Fibroblast of the aortic adventitia (primary cell): ENCODE results near the gene OR6K6. TPM values are rescaled to one million over a fixed set of nuclear protein-coding genes. Genes with fewer than 3 reads are reported as not detected.

Source experiments
- DNase-seq: peaks from one replicate; pipeline ENCODE4 v3.0.0-alpha.2; 2010; ENCODE audit warnings: low read depth
- H3K4me3 ChIP-seq: 2 replicates; pipeline ENCODE4 v1.5.1; 2011; ENCODE audit warnings: low read depth, mild to moderate bottlenecking, control low read depth, low read length, moderate library complexity
- total RNA-seq: library from RNA; depleted of rRNA; stranded (reverse); fragments of >200 nt; gene quantifications from 2 replicates; pipeline ENCODE4 v1.2.3, GENCODE V29; 2012; ENCODE audit warnings: low replicate concordance
- TF ChIP-seq, protein P1 (sequence below): IDR thresholded peaks from 2 replicates; pipeline ENCODE4 v1.5.1; 2011; ENCODE audit warnings: mild to moderate bottlenecking, low read length, control low read depth, inconsistent platforms; ENCODE audit not compliant: insufficient read depth

Gene OR6K6
- total RNA-seq, 1 donor = not detected

DNA sequence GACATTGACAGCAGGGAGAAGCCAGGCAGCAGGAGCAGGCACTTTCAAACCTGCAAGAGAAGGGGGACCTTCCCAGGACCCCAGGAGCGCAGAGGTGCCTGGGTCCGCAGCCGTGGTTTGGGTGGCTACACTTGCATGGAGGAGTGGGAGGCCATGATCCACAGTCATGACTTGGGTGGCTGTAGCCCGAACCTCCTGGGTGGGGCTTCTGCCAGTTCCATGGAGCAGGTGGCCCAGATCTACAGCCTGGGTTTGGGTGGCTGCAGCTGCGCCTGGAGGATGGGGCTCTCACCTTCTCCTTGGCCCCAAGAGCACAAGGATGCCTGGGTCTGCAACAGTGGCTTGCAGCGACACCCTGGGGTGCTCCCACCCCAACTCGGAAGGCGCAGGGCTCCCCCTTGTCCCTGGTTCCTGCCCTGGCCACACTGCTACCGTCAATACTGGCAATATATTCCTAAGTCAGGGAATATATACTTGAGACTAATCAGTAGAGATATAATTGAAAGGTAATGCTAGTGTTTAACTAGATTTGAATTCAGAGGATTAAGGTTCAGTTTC is 2.3 kb upstream of the OR6K6 start:
- DNase-seq = no peak
- TF ChIP-seq, protein P1, sequence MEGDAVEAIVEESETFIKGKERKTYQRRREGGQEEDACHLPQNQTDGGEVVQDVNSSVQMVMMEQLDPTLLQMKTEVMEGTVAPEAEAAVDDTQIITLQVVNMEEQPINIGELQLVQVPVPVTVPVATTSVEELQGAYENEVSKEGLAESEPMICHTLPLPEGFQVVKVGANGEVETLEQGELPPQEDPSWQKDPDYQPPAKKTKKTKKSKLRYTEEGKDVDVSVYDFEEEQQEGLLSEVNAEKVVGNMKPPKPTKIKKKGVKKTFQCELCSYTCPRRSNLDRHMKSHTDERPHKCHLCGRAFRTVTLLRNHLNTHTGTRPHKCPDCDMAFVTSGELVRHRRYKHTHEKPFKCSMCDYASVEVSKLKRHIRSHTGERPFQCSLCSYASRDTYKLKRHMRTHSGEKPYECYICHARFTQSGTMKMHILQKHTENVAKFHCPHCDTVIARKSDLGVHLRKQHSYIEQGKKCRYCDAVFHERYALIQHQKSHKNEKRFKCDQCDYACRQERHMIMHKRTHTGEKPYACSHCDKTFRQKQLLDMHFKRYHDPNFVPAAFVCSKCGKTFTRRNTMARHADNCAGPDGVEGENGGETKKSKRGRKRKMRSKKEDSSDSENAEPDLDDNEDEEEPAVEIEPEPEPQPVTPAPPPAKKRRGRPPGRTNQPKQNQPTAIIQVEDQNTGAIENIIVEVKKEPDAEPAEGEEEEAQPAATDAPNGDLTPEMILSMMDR = no peak

DNA sequence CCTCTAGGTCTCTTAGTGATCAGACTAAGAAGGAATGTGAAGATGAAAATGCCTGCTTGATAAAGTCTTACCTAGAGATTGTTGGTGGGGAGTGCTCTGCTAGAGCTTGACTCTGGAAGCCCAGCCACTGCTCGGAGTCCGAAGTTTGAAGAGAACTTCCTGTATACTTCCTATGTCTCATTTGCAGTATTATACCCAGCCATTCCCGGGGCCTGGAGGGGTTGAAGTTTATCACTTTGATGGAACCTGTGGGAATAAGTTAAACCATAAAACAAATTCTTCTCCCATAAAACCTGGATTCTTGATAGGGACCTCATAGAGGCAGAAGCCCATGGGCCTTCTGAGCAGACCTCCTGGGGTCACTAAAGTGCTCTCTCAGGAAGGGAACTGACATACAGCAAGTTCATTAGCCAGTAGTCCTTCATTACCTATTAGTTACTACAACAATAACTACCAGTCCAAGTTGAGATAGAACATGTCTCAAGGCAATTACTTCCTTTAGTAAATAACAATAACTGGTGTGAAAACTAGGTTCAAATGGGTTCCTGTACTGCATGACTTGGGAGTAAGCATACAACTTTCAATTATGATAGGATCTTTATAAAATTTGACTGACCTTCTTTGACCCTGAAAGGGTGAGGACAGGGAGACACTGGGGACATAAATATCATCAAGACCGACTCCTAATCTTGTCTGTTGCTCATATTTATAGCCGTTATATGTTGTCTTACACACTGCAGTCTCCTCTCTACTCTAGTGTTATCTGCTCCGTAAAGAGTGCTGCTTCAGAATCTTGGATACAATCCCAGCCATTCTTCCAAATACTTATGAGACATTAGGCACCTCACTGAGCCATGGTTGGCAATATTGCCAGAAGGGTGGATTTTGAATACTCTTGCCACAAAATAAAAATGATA is 17.7 kb downstream of the OR6K6 start, which contains the start of gene OR6N1:
Gene OR6N1, minus strand, starts transcription at position 246 of the 917 bp plus-strand sequence. CDS start 5,513 bp downstream, outside the sequence.
- TF ChIP-seq, protein P1 = no peak
- no peak within 1 kb of the TSS for H3K4me3 ChIP-seq
- no peak for DNase-seq

More for the DNA sequence above, 2.3 kb upstream of the OR6K6 start:
- no peak overlapping the region for H3K4me3 ChIP-seq

DNA sequence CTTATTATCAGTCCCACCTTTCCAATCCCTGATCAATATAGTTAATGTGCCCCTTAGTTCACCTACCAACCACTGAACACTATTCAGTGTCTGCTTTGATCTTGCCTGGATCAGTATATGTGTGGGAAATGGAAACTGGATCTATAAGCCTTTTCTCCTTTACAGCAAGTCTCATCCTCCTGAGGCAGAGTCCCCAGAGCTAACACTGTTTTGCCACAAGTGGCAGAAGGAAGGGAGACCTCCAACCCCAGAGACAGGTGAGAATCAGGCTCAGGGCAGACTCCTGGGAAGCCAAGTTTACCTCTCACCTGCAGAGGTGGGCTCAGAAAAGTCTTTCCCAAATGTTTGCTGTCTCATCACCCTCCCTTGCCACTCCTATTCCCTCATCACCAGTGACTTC is 26.6 kb downstream of the OR6K6 start, which contains the start of gene OR6N2:
Gene OR6N2, minus strand, starts transcription at position 101 of the 400 bp plus-strand sequence. CDS start 3,569 bp downstream, outside the sequence.
- DNase-seq = no peak
- no peak within 1 kb of the TSS for H3K4me3 ChIP-seq
- TF ChIP-seq, protein P1 = no peak

DNA sequence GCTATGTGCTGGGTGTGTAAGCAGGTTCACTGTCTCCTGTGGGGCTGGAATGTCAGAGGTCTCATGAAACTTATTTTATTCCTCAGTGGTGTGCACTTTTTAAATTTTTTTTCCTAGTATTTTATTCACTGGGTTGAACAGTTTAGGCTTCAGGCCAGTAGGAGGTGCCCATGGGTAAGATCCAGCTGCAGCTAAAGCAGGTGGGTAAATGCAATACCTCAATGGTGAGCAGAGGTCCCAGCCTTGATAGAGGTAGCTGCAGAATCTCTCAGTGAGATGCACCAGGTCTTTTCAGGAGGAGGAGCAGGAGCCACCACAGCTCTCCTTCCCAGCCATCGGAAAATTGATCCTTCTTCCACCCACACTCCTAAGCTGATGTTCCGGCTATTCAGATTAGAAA is 39.1 kb downstream of the OR6K6 start:
- no peak for DNase-seq
- TF ChIP-seq, protein P1 = peak; percentile 10
- H3K4me3 ChIP-seq = no peak overlapping the region

- TF ChIP-seq, protein P1 = no peak
- no peak overlapping the region for H3K4me3 ChIP-seq
- DNase-seq = no peak
These were observed 39.7 kb downstream of the OR6K6 start for GRCh38 chr1:158794247-158794646.

GRCh38 chr1:158798531-158798930 is 44.0 kb downstream of the OR6K6 start:
- H3K4me3 ChIP-seq = no peak overlapping the region
- DNase-seq = peak; percentile 4
- TF ChIP-seq, protein P1 = no peak
